C4-2B (cell line): Measurements from ENCODE around the gene SIK3.

Source experiments
- CTCF ChIP-seq: fragments of 450-650 bp; conservative IDR thresholded peaks from 2 replicates; pipeline ENCODE4 v1.5.1; 2017; ENCODE audit warnings: mild to moderate bottlenecking
- ZFX ChIP-seq: fragments of 450-650 bp; IDR thresholded peaks from 2 replicates; pipeline ENCODE4 v1.6.1; 2017

- TF ChIP-seq CTCF, result no peak
- no peak for TF ChIP-seq ZFX
Measured at GRCh38 chr11:116830184-116830912, 267.9 kb downstream of the SIK3 start.
